Measurements from ENCODE around the gene TMEM125.

The TMEM125 gene

DNA sequence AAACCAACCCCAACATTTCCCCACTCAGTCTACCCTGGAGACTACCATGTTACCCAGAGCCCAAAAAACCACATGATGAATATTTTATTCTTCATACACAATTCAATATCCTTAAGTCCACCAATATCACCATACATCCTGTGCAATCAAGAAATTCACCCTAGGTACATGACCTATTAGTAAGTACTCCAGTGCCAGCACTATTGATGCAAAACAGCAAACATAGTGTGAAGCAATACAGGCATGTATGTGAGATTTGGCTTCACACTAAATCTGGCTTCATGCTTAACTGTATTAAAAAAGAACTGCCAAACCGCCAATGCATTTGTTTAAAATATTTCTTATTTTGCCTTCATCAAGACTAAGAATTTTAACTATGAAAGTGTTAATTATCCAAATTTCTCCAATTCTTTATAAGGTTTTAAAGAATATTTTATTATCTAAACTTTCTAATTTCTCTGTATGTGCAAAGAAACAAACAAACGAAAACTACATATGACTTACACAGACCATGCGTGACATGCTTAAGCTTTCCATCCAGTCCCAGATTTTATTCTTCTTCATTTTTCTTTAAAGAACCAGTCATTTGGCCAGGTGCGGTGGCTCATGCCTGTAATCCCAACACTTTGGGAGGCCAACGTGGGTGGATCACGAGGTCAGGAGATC is 22.4 kb upstream of the TMEM125 start:
- FAIRE-seq, result no peak

- no peak for FAIRE-seq
Observed at GRCh38 chr1:43250351-43250761, 19.4 kb upstream of the TMEM125 start.

GRCh38 chr1:43251024-43251423 is 18.8 kb upstream of the TMEM125 start:
- no peak for FAIRE-seq

DNA sequence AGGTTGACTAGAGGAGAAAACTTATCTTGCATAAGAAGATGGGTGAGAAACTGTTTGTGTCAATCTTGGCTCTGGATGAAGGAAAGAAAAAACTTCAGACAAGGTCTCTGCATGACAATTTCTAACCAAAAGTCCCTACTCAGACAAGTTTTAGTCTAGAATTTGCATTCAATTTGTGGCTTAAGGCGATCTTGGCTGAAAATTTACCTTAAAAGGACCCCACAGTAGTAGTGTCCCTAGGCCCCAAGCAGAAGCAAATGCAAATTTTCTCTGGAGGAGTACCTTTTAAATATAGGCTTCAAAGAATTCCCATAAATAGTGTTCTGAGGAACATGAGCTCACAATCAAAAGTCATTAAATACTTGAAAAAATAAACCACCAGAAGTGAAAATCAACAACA is 17.6 kb upstream of the TMEM125 start:
- no peak for FAIRE-seq

DNA sequence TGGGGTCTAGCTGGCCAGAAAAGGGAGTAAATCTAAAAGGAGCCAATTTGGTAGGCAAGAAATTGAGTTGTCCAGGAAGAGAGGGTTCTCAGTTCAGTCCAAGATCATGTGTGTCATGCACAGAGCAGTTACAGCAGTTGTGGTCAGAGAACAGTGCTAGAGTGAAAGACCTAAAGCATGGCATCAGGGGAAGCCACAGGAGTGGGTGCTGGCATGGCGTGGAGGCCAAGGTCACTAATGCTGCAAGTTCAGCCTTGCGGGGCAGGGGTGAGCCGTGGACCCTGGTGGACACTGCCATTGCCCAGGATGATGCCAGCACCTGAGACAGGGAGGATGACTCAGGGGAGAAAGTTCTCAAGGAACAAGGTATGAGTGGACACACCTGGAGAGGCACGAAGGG is 16.6 kb upstream of the TMEM125 start:
- no peak for FAIRE-seq

GRCh38 chr1:43253876-43254275 is 15.9 kb upstream of the TMEM125 start:
- FAIRE-seq, result no peak

GRCh38 chr1:43255438-43256210 is 14.2 kb upstream of the TMEM125 start:
- FAIRE-seq, result no peak

GRCh38 chr1:43256675-43257570 is 12.9 kb upstream of the TMEM125 start:
- no peak for FAIRE-seq

GRCh38 chr1:43258370-43258769 is 11.4 kb upstream of the TMEM125 start:
- no peak for FAIRE-seq

DNA sequence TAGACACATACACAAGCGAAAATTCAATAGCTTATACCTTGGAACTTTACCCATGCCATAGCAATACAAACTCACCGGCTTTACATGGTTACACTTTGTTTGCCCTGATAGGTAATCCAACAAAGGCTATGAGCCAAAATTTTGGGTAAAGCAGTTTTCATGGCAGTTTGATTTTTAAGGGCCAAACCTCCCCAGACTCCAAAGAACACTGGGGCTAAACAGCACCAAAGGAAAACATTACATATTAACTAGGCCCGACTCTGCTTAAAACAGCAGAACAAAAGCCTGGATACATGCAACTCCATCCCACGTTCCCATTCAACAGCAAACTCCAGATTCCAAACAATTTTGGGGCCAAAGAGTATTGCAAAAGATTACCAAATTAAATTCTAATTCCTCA is 4.4 kb upstream of the TMEM125 start:
- FAIRE-seq, result no peak

- no peak for FAIRE-seq
Observed at GRCh38 chr1:43266881-43267280, 2.9 kb upstream of the TMEM125 start.

DNA sequence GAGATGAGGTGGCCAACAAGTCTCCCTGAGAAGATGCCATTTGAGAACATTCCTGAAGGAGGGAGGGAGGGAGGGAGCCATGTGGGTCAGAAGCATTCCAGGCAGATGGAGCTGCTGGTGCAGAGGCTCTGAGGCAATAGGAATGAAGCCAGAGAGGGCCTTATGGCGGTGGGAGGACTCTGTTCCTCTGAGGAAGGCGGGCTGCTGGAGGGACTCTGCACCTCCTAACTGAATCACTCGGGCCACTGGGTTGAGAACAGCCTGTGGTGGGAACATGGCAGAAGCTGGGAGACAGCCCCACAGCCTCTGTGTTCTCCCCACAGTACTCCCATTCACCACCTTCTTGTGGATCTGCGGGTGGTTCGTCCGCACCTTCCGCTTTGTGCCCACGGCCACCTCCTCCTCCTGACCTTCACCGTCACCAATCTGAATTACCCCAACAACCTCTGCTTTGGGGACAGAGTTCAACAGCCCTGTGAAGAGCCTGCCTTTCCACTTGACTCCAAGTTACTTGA is 2.4 kb upstream of the TMEM125 start:
- no peak for FAIRE-seq

GRCh38 chr1:43267818-43268425 is 1.9 kb upstream of the TMEM125 start:
- FAIRE-seq, result no peak

GRCh38 chr1:43270421-43271095 is 775 bp downstream of the TMEM125 start:
- FAIRE-seq, result no peak

- FAIRE-seq, result no peak
Observed at GRCh38 chr1:43271186-43272118, 1.7 kb downstream of the TMEM125 start.

- no peak for FAIRE-seq
Observed at GRCh38 chr1:43272161-43272560, 2.4 kb downstream of the TMEM125 start.

DNA sequence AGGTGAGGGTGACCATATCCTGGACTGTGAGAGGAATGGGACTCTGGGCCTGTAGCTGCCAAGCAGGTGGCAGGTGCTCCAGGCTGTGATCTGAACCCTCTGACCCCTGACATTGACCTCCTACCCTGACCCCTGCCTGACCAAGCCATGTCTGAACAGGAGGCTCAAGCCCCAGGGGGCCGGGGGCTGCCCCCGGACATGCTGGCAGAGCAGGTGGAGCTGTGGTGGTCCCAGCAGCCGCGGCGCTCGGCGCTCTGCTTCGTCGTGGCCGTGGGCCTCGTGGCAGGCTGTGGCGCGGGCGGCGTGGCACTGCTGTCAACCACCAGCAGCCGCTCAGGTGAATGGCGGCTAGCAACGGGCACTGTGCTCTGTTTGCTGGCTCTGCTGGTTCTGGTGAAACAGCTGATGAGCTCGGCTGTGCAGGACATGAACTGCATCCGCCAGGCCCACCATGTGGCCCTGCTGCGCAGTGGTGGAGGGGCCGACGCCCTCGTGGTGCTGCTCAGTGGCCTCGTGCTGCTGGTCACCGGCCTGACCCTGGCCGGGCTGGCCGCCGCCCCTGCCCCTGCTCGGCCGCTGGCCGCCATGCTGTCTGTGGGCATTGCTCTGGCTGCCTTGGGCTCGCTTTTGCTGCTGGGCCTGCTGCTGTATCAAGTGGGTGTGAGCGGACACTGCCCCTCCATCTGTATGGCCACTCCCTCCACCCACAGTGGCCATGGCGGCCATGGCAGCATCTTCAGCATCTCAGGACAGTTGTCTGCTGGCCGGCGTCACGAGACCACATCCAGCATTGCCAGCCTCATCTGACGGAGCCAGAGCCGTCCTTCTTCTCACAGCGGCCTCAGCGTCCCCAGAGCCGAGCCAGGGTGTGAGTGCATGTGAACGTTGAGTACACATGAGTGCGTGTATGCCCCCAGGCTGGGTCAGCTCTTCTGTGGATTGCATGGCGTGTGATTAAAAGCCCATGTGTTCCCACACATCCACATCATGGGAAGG is 3.1 kb downstream of the TMEM125 start:
- no peak for FAIRE-seq

GRCh38 chr1:43273708-43274107 is 3.9 kb downstream of the TMEM125 start:
- no peak for FAIRE-seq

DNA sequence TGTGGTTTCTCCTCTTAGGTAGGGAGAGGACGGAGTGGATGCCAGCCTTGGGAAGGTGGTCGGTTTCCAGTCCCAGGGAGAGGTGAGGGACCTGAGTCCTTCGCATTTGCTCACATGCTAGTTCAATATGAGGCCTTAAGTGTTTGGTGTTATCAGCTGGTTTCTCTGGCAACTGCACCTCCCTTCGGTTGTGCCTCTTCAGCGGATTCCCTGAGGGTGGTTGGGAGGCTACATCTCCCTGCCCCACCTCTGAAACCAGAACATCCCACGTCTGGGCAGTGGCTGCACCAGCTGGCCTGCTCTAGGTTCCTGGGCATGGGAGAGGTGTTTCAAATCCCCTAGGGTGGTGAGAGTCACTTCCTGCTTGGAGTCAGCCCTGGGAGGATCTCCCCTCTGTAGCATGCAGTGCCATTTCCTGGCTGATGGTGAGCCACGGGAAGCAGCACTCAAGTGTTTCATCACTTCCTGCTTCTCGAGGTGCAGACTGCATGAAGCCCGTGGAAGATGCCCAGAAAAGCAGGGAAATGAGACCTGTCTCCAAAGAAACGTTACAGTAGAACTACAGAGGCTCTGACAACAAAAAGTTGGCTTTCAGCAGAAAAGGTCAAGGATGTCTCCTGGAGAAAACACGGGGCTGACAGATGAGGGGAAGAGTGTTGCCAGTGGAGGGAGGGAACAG is 4.5 kb downstream of the TMEM125 start:
- FAIRE-seq, result no peak
